ENCODE results near the gene CDC42BPA. TPM values are rescaled to one million over a fixed set of nuclear protein-coding genes. Genes with fewer than 3 reads are reported as not detected.

The CDC42BPA gene
- total and polyA plus RNA-seq, 2 of the 8 experiments (the other 6 are each of a cell fraction or from before 2014, with no cell fraction given): 7.1 to 28.5 TPM

DNA sequence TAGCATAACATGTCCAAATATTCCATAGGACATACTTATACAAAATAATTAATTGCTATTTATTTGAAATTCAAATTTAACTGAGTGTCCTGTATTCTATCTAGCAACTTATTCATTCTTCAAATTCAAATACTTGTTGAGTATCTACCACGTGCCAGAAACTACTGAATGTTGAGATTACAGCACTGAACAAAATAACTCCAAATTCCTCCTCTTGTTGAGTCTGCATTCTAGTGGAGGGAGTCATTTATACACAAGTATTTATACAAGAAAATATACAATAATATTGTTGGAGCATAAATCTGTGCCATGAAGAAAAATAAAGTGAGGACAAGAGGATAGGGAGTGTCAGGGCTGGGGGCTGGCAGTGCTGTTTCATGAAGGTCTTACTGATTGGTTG, 43.7 kb upstream of the CDC42BPA start:
- WGBS, 2 experiments (ENCODE audit: extremely low coverage in 1 of 2, insufficient coverage in 1 of 2, insufficient read length in 1 of 2, insufficient replicate concordance in 2 of 2, low coverage in 1 of 2, low lambda C conversion rate in 2 of 2, missing lambda C conversion rate in 1 of 2): 84% methylated on average over 1 of the region's 1 CpG; no CpG with 5 or more reads in 1 of the 2 experiments
- Histone ChIP-seq H3K4ac (replicated peaks; ENCODE audit: insufficient read length, low read depth, low read length) (no peak overlapping the region), H2BK20ac (ENCODE audit: low read length) (no peak overlapping the region), H4K5ac (ENCODE audit: insufficient read length, low read depth, low read length) (no peak overlapping the region), H3K56ac (replicated peaks; ENCODE audit: insufficient read length, low read depth, low read length) (no peak overlapping the region), H4K8ac (ENCODE audit: extremely low read depth, insufficient read depth, low read length) (no peak overlapping the region), H2BK120ac (replicated peaks; ENCODE audit: low read depth, low read length) (no peak overlapping the region), H4K20me1 (replicated peaks in 1 of 2; ENCODE audit: control insufficient read depth in 1 of 2, insufficient read depth in 2 of 2, low read length in 2 of 2) (no peaks in the 10 kb centered on the region), H3K4me3 (ENCODE audit: extremely low read depth in 1 of 4, insufficient read depth in 2 of 4, low read depth in 3 of 4, low read length in 4 of 4) (no peak overlapping the region), H3K4me1 (replicated peaks in 1 of 4; ENCODE audit: control insufficient read depth in 3 of 4, insufficient read depth in 4 of 4, low read length in 3 of 4) (peaks cover 3 to 7% (median 5%) of the 10 kb centered on the region in 4 experiments; a peak in 6 of 7 replicates), H3K23ac (ENCODE audit: insufficient read length) (no peak overlapping the region), H3K27me3 (replicated peaks in 1 of 4; ENCODE audit: control insufficient read depth in 3 of 4, extremely low read depth in 1 of 4, insufficient read depth in 3 of 4, low read length in 3 of 4) (no peaks in the 10 kb centered on the region), H2BK15ac (ENCODE audit: low read length) (no peak overlapping the region; the same call in 1 of the 2 replicates), H3K27ac (ENCODE audit: low read depth, low read length) (no peak overlapping the region), H3K36me3 (ENCODE audit: control insufficient read depth in 2 of 4, insufficient read depth in 4 of 4, low read length in 3 of 4) (no peaks in the 10 kb centered on the region), H3K4me2 (ENCODE audit: insufficient read depth in 1 of 2, low read depth in 2 of 2, low read length in 2 of 2) (no peak overlapping the region), H2AK5ac (ENCODE audit: low read depth, low read length) (no peak overlapping the region), H3K14ac (ENCODE audit: insufficient read length) (no peak overlapping the region), H3K23me2 (ENCODE audit: low read depth, low read length) (no peaks in the 10 kb centered on the region), H2BK12ac (ENCODE audit: low read depth, low read length) (no peak overlapping the region), H2BK5ac (ENCODE audit: low read depth, low read length) (no peak overlapping the region), H3K18ac (ENCODE audit: extremely low read depth, low read length) (no peak overlapping the region), H3K9me3 (ENCODE audit: insufficient read depth in 2 of 2, low read depth in 1 of 2, low read length in 1 of 2) (peaks cover 0 to 2% of the 10 kb centered on the region in 2 experiments; a peak in 2 of 4 replicates), H4K91ac (replicated peaks; ENCODE audit: insufficient read length, low read length) (no peak overlapping the region), H2AFZ (ENCODE audit: low read length) (no peak overlapping the region), H3K79me2 (ENCODE audit: control insufficient read depth in 1 of 2, insufficient read depth in 2 of 2, low read length in 2 of 2) (no peaks in the 10 kb centered on the region), H3K9ac (replicated peaks in 1 of 4; ENCODE audit: extremely low read depth in 1 of 4, low read depth in 3 of 4, low read length in 3 of 4) (no peak overlapping the region), H3K79me1 (ENCODE audit: low read depth, low read length) (no peaks in the 10 kb centered on the region)
- ChIA-PET CTCF (ENCODE audit: partially characterized antibody) (no interaction called here), POLR2A (ENCODE audit: partially characterized antibody) (no interaction called here)
- TF ChIP-seq SP4 (IDR thresholded peaks at IDR 0.05; ENCODE audit: low read length) (no peak), HDAC2 (IDR thresholded peaks at IDR 0.05; ENCODE audit: borderline replicate concordance in 1 of 2, low read depth in 2 of 2, low read length in 2 of 2) (no peak), PHF8 (conservative IDR thresholded peaks at IDR 0.05; ENCODE audit: low read depth, low read length) (no peak)
- TF ChIP-seq, protein P1, sequence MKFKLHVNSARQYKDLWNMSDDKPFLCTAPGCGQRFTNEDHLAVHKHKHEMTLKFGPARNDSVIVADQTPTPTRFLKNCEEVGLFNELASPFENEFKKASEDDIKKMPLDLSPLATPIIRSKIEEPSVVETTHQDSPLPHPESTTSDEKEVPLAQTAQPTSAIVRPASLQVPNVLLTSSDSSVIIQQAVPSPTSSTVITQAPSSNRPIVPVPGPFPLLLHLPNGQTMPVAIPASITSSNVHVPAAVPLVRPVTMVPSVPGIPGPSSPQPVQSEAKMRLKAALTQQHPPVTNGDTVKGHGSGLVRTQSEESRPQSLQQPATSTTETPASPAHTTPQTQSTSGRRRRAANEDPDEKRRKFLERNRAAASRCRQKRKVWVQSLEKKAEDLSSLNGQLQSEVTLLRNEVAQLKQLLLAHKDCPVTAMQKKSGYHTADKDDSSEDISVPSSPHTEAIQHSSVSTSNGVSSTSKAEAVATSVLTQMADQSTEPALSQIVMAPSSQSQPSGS (IDR thresholded peaks at IDR 0.05; ENCODE audit: low read length): no peak
- TF ChIP-seq, protein P2, sequence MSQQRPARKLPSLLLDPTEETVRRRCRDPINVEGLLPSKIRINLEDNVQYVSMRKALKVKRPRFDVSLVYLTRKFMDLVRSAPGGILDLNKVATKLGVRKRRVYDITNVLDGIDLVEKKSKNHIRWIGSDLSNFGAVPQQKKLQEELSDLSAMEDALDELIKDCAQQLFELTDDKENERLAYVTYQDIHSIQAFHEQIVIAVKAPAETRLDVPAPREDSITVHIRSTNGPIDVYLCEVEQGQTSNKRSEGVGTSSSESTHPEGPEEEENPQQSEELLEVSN (IDR thresholded peaks at IDR 0.05): no peak
- no peak for DNase-seq (ENCODE audit: low read depth in 1 of 2, low spot score in 2 of 2)
- FAIRE-seq: no peak

Data from H1 (cell line).